Measurements from ENCODE around the gene CNTNAP5.

Gene CNTNAP5

DNA sequence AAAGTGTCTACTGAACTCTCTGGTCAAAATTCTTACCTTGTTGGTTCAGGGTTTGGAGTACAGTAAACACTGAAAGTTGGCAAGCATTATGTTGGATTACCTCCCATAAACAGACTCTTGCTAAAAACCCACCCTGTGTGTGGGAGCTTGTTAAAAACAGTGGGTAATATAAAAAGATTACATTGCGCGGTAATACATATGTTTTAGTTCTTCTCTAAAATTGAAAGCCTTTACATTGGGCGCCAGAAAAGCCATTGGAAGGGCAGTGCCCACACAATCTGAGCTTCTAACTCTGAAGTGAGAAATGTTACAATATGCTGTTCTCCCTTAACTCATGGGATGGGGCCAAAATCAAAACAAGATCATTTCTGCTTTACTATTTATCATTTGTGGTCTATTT, 510.7 kb downstream of the CNTNAP5 start:
- H3K27ac ChIP-seq: no peak overlapping the region
- H3K9me3 ChIP-seq (ENCODE audit: severe bottlenecking): no peaks in the 10 kb centered on the region
- no peaks in the 10 kb centered on the region for H3K27me3 ChIP-seq (ENCODE audit: insufficient read depth, low read depth, severe bottlenecking)
- DNase-seq: no peak
- no peak overlapping the region for H3K4me3 ChIP-seq (ENCODE audit: low read depth, low read length)
- H3K36me3 ChIP-seq: no peaks in the 10 kb centered on the region
- TF ChIP-seq, protein P1, sequence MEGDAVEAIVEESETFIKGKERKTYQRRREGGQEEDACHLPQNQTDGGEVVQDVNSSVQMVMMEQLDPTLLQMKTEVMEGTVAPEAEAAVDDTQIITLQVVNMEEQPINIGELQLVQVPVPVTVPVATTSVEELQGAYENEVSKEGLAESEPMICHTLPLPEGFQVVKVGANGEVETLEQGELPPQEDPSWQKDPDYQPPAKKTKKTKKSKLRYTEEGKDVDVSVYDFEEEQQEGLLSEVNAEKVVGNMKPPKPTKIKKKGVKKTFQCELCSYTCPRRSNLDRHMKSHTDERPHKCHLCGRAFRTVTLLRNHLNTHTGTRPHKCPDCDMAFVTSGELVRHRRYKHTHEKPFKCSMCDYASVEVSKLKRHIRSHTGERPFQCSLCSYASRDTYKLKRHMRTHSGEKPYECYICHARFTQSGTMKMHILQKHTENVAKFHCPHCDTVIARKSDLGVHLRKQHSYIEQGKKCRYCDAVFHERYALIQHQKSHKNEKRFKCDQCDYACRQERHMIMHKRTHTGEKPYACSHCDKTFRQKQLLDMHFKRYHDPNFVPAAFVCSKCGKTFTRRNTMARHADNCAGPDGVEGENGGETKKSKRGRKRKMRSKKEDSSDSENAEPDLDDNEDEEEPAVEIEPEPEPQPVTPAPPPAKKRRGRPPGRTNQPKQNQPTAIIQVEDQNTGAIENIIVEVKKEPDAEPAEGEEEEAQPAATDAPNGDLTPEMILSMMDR (IDR thresholded peaks at IDR 0.05; ENCODE audit: low read depth, low read length): no peak

DNA sequence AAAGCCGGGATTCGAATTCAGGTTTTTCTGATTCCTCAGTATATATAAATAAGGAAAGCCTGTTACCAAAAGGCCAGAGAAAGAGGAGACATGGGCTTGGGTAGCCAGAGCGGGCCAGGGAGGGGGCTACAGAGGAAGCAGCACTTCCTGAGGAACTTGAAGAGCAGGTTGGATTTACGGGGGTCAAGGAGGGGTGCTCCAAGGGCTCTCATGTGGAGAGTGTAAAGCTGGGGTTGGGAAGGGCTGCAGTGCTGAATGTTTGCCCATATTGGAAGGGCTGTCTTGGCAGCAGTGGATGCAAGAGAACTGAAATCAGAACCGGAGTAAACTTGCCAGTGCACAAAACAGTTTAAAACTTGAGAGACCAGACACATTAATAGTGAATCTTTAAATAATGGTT, 511.5 kb downstream of the CNTNAP5 start:
- no peaks in the 10 kb centered on the region for H3K27me3 ChIP-seq (ENCODE audit: insufficient read depth, low read depth, severe bottlenecking)
- no peak for DNase-seq
- TF ChIP-seq, protein P1 (IDR thresholded peaks at IDR 0.05; ENCODE audit: low read depth, low read length): no peak

DNA sequence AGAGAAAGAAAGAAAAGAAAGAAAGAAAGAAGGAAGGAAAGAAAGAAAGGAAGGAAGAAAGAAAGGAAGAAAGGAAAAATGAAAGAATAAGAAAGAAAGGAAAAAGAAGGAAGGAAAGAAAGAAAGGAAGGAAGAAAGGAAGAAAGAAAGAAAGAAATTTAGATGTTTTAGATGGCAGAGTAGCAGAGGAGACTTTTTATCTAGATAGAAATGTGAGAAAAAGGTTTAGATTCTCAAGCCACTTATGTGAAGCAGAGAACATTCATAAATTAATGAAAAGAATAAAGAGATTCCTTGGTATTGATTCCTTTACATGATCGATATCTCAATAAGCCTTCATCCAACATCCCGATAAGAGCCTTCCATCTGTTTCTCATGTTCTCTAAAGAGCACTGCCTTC, 513.5 kb downstream of the CNTNAP5 start:
- no peak for DNase-seq
- H3K4me3 ChIP-seq (ENCODE audit: low read depth, low read length): no peak overlapping the region
- H3K27me3 ChIP-seq (ENCODE audit: insufficient read depth, low read depth, severe bottlenecking): no peaks in the 10 kb centered on the region
- H3K36me3 ChIP-seq: no peaks in the 10 kb centered on the region
- H3K27ac ChIP-seq: no peak overlapping the region
- no peaks in the 10 kb centered on the region for H3K9me3 ChIP-seq (ENCODE audit: severe bottlenecking)
- TF ChIP-seq, protein P1 (IDR thresholded peaks at IDR 0.05; ENCODE audit: low read depth, low read length): no peak

More for the DNA sequence above, 511.5 kb downstream of the CNTNAP5 start:
- H3K4me3 ChIP-seq (ENCODE audit: low read depth, low read length): no peak overlapping the region
- H3K9me3 ChIP-seq (ENCODE audit: severe bottlenecking): no peaks in the 10 kb centered on the region
- no peak overlapping the region for H3K27ac ChIP-seq
- H3K36me3 ChIP-seq: no peaks in the 10 kb centered on the region

DNA sequence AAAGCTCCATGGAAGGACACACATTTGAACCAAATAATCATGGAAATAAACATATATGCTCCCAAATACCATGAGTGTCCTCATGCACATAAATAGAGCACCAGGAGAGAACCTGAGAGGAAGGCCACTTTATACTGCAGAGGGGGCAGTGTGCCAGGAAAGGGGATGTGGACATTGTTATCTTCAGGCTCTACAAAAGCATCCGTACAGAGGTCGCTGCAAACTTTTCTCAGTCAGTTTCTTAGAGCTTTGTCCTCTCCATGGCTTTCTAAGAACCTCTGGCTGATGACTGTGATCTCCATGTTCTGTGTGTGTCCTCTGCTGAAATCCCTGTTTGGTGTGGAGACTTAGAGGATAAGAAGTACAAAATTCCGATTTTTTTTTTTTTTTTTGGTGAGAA, 515.7 kb downstream of the CNTNAP5 start:
- H3K36me3 ChIP-seq: no peaks in the 10 kb centered on the region
- H3K27me3 ChIP-seq (ENCODE audit: insufficient read depth, low read depth, severe bottlenecking): no peaks in the 10 kb centered on the region
- TF ChIP-seq, protein P1 (IDR thresholded peaks at IDR 0.05; ENCODE audit: low read depth, low read length): no peak
- no peaks in the 10 kb centered on the region for H3K9me3 ChIP-seq (ENCODE audit: severe bottlenecking)
- DNase-seq: no peak
- H3K4me3 ChIP-seq (ENCODE audit: low read depth, low read length): no peak overlapping the region
- no peak overlapping the region for H3K27ac ChIP-seq

DNA sequence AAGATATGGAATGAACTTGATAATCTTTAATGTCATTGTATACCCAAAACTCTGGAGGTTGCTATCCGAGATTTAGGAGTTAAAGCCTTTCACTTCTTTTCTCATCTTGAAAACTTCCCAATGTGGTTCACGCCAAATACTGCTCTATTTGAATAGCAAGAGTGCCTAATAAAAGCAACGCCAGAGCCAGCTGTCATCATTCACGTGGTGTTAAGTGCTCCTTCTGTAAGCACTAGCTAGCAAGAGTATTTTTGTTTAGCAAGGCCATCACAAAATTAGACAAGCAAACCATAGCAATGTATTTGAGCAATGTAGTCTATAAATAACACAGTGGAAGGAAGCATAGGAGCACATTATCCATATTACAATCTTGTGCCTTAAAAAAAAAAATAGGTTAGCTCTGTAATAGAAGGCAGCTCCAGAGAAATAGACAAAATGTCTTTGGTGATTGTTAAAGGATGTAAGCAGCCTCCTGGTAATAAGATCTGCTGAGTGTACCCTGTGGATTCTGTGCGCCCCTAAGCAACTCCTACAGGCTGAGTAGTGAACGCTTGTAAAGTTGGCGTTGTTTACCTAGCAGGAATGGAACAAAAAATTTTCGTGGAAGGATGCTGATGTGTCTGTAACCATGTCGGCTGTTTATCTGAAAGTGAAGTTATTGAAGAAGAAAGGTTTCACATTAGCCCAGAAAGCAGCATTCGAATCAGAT, 518.0 kb downstream of the CNTNAP5 start:
- Histone ChIP-seq H3K27ac (no peak overlapping the region), H3K36me3 (no peaks in the 10 kb centered on the region), H3K9me3 (ENCODE audit: severe bottlenecking) (no peaks in the 10 kb centered on the region), H3K4me3 (ENCODE audit: low read depth, low read length) (no peak overlapping the region), H3K27me3 (ENCODE audit: insufficient read depth, low read depth, severe bottlenecking) (no peaks in the 10 kb centered on the region)
- TF ChIP-seq, protein P1 (IDR thresholded peaks at IDR 0.05; ENCODE audit: low read depth, low read length): no peak
- no peak for DNase-seq

DNA sequence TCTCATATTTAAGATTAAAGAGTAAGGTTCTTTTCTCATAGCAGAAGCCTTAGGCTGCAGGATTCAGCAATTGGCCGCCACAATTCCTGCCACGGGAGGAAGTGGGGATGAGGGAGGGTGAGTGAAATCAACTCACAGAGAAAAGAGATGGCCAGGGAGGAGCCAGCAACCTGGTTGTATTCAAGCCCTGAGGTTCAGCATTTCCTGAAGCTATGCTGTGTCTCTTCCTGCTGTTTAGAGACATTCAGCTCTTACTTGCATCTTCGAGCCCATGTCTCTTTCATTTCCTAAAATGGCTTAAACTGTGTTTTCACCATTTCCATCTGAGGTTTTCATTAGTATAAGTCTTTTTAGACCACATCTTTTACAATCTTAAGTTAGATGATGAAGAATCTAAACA, 522.6 kb downstream of the CNTNAP5 start:
- DNase-seq: no peak

More for the DNA sequence above, 522.6 kb downstream of the CNTNAP5 start:
- H3K27ac ChIP-seq: no peak overlapping the region
- TF ChIP-seq, protein P1 (IDR thresholded peaks at IDR 0.05; ENCODE audit: low read depth, low read length): no peak
- H3K27me3 ChIP-seq (ENCODE audit: insufficient read depth, low read depth, severe bottlenecking): no peaks in the 10 kb centered on the region
- no peaks in the 10 kb centered on the region for H3K9me3 ChIP-seq (ENCODE audit: severe bottlenecking)
- H3K36me3 ChIP-seq: no peaks in the 10 kb centered on the region
- H3K4me3 ChIP-seq (ENCODE audit: low read depth, low read length): no peak overlapping the region
